ENCODE results near the gene CD6. TPM values are rescaled to one million over a fixed set of nuclear protein-coding genes. Genes with fewer than 3 reads are reported as not detected.

The CD6 gene, protein sequence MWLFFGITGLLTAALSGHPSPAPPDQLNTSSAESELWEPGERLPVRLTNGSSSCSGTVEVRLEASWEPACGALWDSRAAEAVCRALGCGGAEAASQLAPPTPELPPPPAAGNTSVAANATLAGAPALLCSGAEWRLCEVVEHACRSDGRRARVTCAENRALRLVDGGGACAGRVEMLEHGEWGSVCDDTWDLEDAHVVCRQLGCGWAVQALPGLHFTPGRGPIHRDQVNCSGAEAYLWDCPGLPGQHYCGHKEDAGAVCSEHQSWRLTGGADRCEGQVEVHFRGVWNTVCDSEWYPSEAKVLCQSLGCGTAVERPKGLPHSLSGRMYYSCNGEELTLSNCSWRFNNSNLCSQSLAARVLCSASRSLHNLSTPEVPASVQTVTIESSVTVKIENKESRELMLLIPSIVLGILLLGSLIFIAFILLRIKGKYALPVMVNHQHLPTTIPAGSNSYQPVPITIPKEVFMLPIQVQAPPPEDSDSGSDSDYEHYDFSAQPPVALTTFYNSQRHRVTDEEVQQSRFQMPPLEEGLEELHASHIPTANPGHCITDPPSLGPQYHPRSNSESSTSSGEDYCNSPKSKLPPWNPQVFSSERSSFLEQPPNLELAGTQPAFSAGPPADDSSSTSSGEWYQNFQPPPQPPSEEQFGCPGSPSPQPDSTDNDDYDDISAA
- total RNA-seq = 1 to 10 TPM in 3 of 4 donors, under 1 TPM in 1; 0.42 to 2.7 (median 1.8) TPM

DNA sequence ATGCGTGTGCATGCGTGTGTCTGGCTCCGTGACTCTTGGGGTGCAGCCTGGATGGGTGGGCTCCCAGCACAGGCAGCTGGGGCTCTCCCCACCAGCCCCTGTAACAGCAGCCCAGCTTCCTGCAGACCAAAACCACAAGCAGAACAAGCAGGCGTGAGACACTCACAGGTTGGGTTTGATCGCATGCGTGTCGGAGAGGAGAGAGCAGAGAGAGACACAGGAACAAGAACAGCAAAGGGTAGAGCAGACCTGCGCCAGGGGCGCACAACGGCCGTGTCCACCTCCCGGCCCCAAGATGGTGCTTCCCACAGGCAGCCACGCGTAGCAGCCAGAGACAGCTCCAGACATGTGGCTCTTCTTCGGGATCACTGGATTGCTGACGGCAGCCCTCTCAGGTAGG is at the start of gene CD6:
Gene CD6, plus strand, starts transcription at position 161 of the 400 bp plus-strand sequence. Its CDS starts 186 bp downstream, at position 347.
- no peak for DNase-seq (ENCODE audit: low spot score in 2 of 2)
- 74 to 83% methylated on average over 16 of the region's 16 CpGs for WGBS, 2 donors
- H3K4me3 ChIP-seq (ENCODE audit: low read depth, poor library complexity, severe bottlenecking) = no peak within 1 kb of the TSS
- intact Hi-C loops (cut with DNase I; ENCODE audit: low total_unique reads) = no loop called here
- TF ChIP-seq, protein P1, sequence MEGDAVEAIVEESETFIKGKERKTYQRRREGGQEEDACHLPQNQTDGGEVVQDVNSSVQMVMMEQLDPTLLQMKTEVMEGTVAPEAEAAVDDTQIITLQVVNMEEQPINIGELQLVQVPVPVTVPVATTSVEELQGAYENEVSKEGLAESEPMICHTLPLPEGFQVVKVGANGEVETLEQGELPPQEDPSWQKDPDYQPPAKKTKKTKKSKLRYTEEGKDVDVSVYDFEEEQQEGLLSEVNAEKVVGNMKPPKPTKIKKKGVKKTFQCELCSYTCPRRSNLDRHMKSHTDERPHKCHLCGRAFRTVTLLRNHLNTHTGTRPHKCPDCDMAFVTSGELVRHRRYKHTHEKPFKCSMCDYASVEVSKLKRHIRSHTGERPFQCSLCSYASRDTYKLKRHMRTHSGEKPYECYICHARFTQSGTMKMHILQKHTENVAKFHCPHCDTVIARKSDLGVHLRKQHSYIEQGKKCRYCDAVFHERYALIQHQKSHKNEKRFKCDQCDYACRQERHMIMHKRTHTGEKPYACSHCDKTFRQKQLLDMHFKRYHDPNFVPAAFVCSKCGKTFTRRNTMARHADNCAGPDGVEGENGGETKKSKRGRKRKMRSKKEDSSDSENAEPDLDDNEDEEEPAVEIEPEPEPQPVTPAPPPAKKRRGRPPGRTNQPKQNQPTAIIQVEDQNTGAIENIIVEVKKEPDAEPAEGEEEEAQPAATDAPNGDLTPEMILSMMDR (IDR thresholded peaks at IDR 0.05) = no peak
- TF ChIP-seq POLR2A (IDR thresholded peaks at IDR 0.05) = no peak

GRCh38 chr11:60921777-60922335 is 49.6 kb upstream of the CD6 start:
- intact Hi-C loops (cut with DNase I; ENCODE audit: low total_unique reads) = no loop called here
- no peak for DNase-seq (ENCODE audit: low spot score in 2 of 2)
- no peak overlapping the region for H3K4me3 ChIP-seq (ENCODE audit: low read depth, poor library complexity, severe bottlenecking)
- TF ChIP-seq, protein P1 (IDR thresholded peaks at IDR 0.05) = no peak
- no peak for TF ChIP-seq POLR2A (IDR thresholded peaks at IDR 0.05)
- WGBS, 2 donors = 87 to 92% methylated on average over 9 to 23 of the region's 23 CpGs

DNA sequence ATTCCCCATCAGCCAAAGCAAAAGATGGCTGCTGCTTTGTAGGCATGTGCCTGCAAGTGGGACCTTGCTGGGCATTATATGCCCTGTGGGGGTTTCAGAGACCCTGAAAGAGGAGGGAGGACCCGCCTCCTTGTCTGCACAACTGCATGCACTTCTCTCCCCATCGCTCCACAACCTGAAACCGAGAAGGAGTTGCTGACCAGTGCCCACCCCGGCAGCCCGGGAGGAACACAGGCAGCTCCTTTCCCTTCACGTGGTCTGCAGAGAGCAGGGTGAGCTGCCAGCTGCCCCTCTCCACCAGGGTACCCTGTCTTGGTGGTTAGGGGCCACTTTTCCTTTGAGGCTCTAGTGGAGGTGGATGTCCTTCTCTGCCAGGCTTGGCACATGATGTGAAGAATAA is 48.6 kb upstream of the CD6 start:
- 85 to 90% methylated on average over 5 to 6 of the region's 6 CpGs for WGBS, 2 donors
- no peak overlapping the region for H3K4me3 ChIP-seq (ENCODE audit: low read depth, poor library complexity, severe bottlenecking)
- intact Hi-C loops (cut with DNase I; ENCODE audit: low total_unique reads) = no loop called here
- DNase-seq (ENCODE audit: low spot score in 2 of 2) = no peak
- no peak for TF ChIP-seq POLR2A (IDR thresholded peaks at IDR 0.05)
- TF ChIP-seq, protein P1 (IDR thresholded peaks at IDR 0.05) = no peak

GRCh38 chr11:60923326-60923725 is 48.2 kb upstream of the CD6 start:
- TF ChIP-seq, protein P1 (IDR thresholded peaks at IDR 0.05) = no peak
- no peak for TF ChIP-seq POLR2A (IDR thresholded peaks at IDR 0.05)
- no peak for DNase-seq (ENCODE audit: low spot score in 2 of 2)
- intact Hi-C loops (cut with DNase I; ENCODE audit: low total_unique reads) = no loop called here
- no peak overlapping the region for H3K4me3 ChIP-seq (ENCODE audit: low read depth, poor library complexity, severe bottlenecking)
- 78 to 80% methylated on average over 5 of the region's 5 CpGs for WGBS, 2 donors

DNA sequence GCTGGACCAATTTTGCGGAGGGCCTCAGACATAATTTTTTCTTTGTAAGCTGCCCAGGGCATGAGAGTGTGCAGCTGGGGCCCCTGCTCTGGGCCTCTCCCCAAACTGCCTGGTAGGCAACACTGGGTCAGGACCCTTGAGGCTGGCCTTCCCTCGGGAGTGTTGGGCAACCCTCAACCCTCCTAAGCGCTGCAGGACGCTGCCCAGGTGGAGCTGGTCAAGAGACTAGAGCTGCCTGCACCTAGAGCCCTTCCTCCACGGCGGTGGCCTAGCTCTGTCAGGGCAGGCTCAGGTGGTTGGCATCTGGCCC is 47.7 kb upstream of the CD6 start:
- WGBS, 2 donors = 54 to 63% methylated on average over 6 of the region's 6 CpGs
- intact Hi-C loops (cut with DNase I; ENCODE audit: low total_unique reads) = no loop called here
- no peak overlapping the region for H3K4me3 ChIP-seq (ENCODE audit: low read depth, poor library complexity, severe bottlenecking)
- no peak for DNase-seq (ENCODE audit: low spot score in 2 of 2)
- TF ChIP-seq POLR2A (IDR thresholded peaks at IDR 0.05) = no peak
- TF ChIP-seq, protein P1 (IDR thresholded peaks at IDR 0.05) = no peak

All from lower leg skin (tissue), 4 donors.